ENCODE measurements around the gene SREBF2. TPM values are rescaled to one million over a fixed set of nuclear protein-coding genes. Genes with fewer than 3 reads are reported as not detected.

Gene SREBF2
- total RNA-seq, 4 donors from 2014 or later: 21.4 to 28.0 (median 25.3) TPM

DNA sequence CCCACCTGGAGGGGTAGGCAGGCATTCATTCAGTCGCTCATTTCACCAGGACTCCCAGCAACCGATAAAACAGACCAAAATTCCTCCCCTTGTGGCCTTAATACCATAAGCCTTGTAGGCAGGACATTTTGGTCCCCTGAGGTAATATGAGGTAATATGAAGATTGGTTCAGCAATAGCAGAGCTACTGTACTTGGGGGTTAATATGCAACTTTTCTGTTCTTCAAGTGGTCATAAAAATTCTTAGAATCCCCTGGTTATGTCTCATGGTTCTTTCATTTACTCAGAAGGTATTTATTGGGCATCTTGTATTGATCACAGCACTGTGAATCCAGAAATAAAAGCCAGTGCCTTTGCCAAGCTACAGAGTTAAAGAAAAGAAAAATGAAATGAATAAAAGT lies 52.2 kb downstream of the SREBF2 start:
- TF ChIP-seq, protein P1, sequence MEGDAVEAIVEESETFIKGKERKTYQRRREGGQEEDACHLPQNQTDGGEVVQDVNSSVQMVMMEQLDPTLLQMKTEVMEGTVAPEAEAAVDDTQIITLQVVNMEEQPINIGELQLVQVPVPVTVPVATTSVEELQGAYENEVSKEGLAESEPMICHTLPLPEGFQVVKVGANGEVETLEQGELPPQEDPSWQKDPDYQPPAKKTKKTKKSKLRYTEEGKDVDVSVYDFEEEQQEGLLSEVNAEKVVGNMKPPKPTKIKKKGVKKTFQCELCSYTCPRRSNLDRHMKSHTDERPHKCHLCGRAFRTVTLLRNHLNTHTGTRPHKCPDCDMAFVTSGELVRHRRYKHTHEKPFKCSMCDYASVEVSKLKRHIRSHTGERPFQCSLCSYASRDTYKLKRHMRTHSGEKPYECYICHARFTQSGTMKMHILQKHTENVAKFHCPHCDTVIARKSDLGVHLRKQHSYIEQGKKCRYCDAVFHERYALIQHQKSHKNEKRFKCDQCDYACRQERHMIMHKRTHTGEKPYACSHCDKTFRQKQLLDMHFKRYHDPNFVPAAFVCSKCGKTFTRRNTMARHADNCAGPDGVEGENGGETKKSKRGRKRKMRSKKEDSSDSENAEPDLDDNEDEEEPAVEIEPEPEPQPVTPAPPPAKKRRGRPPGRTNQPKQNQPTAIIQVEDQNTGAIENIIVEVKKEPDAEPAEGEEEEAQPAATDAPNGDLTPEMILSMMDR (IDR thresholded peaks at IDR 0.05; ENCODE audit: low read depth): no peak

DNA sequence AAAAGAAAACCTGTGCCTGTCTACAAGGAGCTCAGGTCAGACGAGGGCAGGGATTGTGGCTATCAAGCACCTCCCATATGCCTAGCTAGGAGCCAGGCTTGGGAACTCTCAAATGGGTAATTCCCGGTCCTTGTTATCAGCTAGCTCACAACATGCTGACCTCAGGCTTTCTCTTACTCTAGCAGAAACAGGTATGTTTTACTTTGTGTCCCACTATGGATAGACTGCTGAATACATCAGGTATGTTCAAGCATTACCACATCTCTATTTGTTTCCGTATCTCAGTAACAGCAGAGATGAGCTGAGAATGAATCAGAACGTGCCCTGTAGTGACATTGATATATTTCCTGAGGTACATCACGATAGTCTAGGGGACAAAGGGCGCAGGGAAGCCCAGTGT lies 52.6 kb downstream of the SREBF2 start:
- TF ChIP-seq, protein P1 (IDR thresholded peaks at IDR 0.05; ENCODE audit: low read depth): no peak

- TF ChIP-seq, protein P1 (IDR thresholded peaks at IDR 0.05; ENCODE audit: low read depth): no peak
Observed at GRCh38 chr22:41888627-41889200, 55.8 kb downstream of the SREBF2 start.

GRCh38 chr22:41891407-41891806 lies 58.5 kb downstream of the SREBF2 start:
- TF ChIP-seq, protein P1 (IDR thresholded peaks at IDR 0.05; ENCODE audit: low read depth): no peak

GRCh38 chr22:41892721-41893120 lies 59.8 kb downstream of the SREBF2 start:
- TF ChIP-seq, protein P1 (IDR thresholded peaks at IDR 0.05; ENCODE audit: low read depth): no peak

DNA sequence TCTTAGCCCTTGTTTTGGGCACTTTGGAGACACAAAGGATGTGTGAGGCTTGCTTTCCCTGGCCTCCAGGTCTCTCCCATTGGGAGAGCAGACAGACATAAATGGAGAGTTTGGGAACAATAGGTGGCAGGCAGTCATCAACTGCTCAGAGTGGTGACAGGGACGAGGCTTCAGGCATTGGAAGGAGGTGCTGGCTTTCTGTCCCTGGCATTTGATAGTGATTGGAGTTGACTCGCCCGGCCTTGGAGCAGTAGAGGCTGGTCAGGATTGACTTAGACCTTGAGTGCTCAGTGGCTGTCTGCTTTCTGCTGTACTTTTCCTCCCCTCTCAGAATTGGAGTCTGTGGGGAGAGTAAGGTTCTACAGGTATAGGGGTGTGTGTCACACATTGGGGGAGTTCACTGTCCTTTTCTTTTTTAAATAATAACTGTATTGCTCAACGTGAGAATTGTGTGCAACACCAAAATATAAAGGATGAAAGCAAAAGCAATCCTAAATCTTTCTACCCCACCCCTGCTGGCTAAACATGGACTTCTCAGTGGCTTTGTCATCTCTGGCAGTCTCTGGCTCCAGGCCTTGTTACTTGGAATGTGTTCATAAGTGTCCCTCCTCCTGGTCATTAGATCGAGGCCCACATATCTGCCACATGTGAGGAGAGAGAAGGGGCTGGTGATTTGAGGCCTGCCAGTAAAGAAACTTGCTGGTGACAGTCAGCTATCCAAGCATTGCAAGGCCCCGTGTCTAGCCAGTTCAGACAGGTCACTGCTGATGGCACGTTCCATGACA lies 60.9 kb downstream of the SREBF2 start:
- TF ChIP-seq, protein P1 (IDR thresholded peaks at IDR 0.05; ENCODE audit: low read depth): no peak

DNA sequence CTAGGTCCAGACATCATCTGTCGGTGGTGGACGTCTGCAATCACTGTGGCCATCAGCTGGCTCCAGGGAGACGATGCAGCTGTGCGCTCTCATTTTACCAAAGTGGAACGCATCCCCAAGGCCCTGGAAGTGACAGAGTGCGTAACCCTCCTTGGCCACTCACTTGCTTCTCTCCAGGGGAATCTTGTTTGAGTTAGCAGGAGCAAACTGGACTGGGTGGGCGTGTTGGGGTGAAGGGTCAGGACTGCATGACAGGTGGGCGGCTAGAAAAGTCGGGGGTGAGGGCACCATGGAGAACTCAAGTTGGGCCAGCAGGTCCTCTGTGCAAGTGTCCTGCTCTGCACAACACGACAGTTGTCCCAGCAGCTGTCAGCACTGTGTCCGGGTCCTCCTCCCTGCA lies 65.7 kb downstream of the SREBF2 start:
- TF ChIP-seq, protein P1 (IDR thresholded peaks at IDR 0.05; ENCODE audit: low read depth): no peak
